HFFc6 (cell line): ENCODE data around the gene FIS1. TPM values are rescaled to one million over a fixed set of nuclear protein-coding genes. Genes with fewer than 3 reads are reported as not detected.
"Not testable (repeated sequence)": the region's sequence is repeated elsewhere in the genome, so short reads cannot be mapped to it uniquely, and the experiment has no call there.

Source experiments
- DNase-seq: peaks from one replicate; pipeline ENCODE4 v3.0.0-alpha.2; 2018
- H3K27ac Mint-ChIP-seq: 2 replicates; pipeline ENCODE4 v1.8.0; 2020; ENCODE audit warnings: mild to moderate bottlenecking, mixed read lengths
- H3K27me3 Mint-ChIP-seq: 2 replicates; pipeline ENCODE4 v1.8.0; 2021; ENCODE audit warnings: mild to moderate bottlenecking, moderate library complexity, mixed read lengths; ENCODE audit not compliant: insufficient read depth
- H3K36me3 Mint-ChIP-seq: 2 replicates; pipeline ENCODE4 v1.8.0; 2021; ENCODE audit warnings: low read depth, mixed read lengths
- H3K4me1 Mint-ChIP-seq: 2 replicates; pipeline ENCODE4 v1.8.0; 2020; ENCODE audit warnings: low read depth, mixed read lengths
- H3K4me3 Mint-ChIP-seq: 2 replicates; pipeline ENCODE4 v1.8.0; 2020; ENCODE audit warnings: mild to moderate bottlenecking, moderate library complexity, mixed read lengths
- H3K9me3 Mint-ChIP-seq: 2 replicates; pipeline ENCODE4 v1.8.0; 2020; ENCODE audit warnings: mild to moderate bottlenecking, mixed read lengths
- CTCF ChIP-seq: fragments of 200-600 bp; sonication (generic); IDR thresholded peaks from 2 replicates; pipeline ENCODE4 v1.5.0; 2021; ENCODE audit warnings: antibody characterized with exemption, mild to moderate bottlenecking
- total RNA-seq, 6 experiments: library from RNA; stranded (reverse); fragmentation: NEBNext Ultra II Directional; extraction: Animal tissue kit (Norgen Biotek cat#: 25700); gene quantifications; 2 replicates in 1 of 6; 3 replicates in 5 of 6; pipeline ENCODE4 v1.2.3, GENCODE V29; 2021

The FIS1 gene
- total RNA-seq, 6 experiments from 2014 or later = 160 to 220 (median 192) TPM

- no peak for TF ChIP-seq CTCF
- Mint-ChIP-seq H3K9me3 (no peaks in the 10 kb centered on the region), H3K4me1 (peaks cover 7% of the 10 kb centered on the region; the same call in 1 of the 2 replicates), H3K36me3 (no peaks in the 10 kb centered on the region), H3K4me3 (no peak overlapping the region), H3K27ac (no peak overlapping the region), H3K27me3 (peaks cover 42% of the 10 kb centered on the region)
- no peak for DNase-seq
Measured at GRCh38 chr7:101277155-101277554, 32.3 kb upstream of the FIS1 start.

GRCh38 chr7:101273206-101273605 is 28.3 kb upstream of the FIS1 start:
- Mint-ChIP-seq H3K9me3 (no peaks in the 10 kb centered on the region), H3K4me1 (peaks cover under 1% of the 10 kb centered on the region; the same call in 1 of the 2 replicates), H3K27ac (no peak overlapping the region), H3K27me3 (peaks cover 35% of the 10 kb centered on the region), H3K36me3 (no peaks in the 10 kb centered on the region), H3K4me3 (no peak overlapping the region)
- no peak for DNase-seq
- TF ChIP-seq CTCF = no peak

- peaks cover 23% of the 10 kb centered on the region for H3K27me3 Mint-ChIP-seq
- H3K27ac Mint-ChIP-seq = no peak overlapping the region
- no peaks in the 10 kb centered on the region for H3K36me3 Mint-ChIP-seq
- TF ChIP-seq CTCF = no peak
- no peaks in the 10 kb centered on the region for H3K9me3 Mint-ChIP-seq
- no peak for DNase-seq
- H3K4me1 Mint-ChIP-seq = no peaks in the 10 kb centered on the region
- no peak overlapping the region for H3K4me3 Mint-ChIP-seq
Measured at GRCh38 chr7:101271021-101271420, 26.1 kb upstream of the FIS1 start.

GRCh38 chr7:101269664-101270063 is 24.8 kb upstream of the FIS1 start:
- Mint-ChIP-seq H3K4me3 (no peak overlapping the region), H3K27me3 (peaks cover 17% of the 10 kb centered on the region), H3K4me1 (no peaks in the 10 kb centered on the region), H3K9me3 (no peaks in the 10 kb centered on the region), H3K27ac (no peak overlapping the region), H3K36me3 (no peaks in the 10 kb centered on the region)
- no peak for DNase-seq
- no peak for TF ChIP-seq CTCF

GRCh38 chr7:101265622-101266516 is 21.0 kb upstream of the FIS1 start:
- H3K9me3 Mint-ChIP-seq = no peaks in the 10 kb centered on the region
- H3K36me3 Mint-ChIP-seq = no peaks in the 10 kb centered on the region
- peaks cover 16% of the 10 kb centered on the region for H3K27me3 Mint-ChIP-seq
- no peak for TF ChIP-seq CTCF
- H3K4me3 Mint-ChIP-seq = no peak overlapping the region
- 0 out of 2 replicates have a peak, but pooled peaks cover 6% of the 10 kb centered on the region for H3K4me1 Mint-ChIP-seq
- H3K27ac Mint-ChIP-seq = no peak overlapping the region
- DNase-seq = no peak

- peaks cover 15% of the 10 kb centered on the region for H3K27me3 Mint-ChIP-seq
Measured at GRCh38 chr7:101264102-101264706, 19.3 kb upstream of the FIS1 start.

More at GRCh38 chr7:101264102-101264706, 19.3 kb upstream of the FIS1 start:
- DNase-seq, H3K4me1 Mint-ChIP-seq, H3K9me3 Mint-ChIP-seq, H3K36me3 Mint-ChIP-seq, H3K27ac Mint-ChIP-seq, H3K4me3 Mint-ChIP-seq: not testable (repeated sequence)
